Fibroblast of lung (primary cell): ENCODE measurements around the gene ZC3H13. TPM values are rescaled to one million over a fixed set of nuclear protein-coding genes. Genes with fewer than 3 reads are reported as not detected.

Source experiments
- DNase-seq, 2 donors: peaks; one replicate each; pipeline versions ENCODE4 v3.0.0 to v3.0.0-alpha.2; 2010; ENCODE audit warnings: low read depth in 2 of 2
- H2AFZ ChIP-seq: 2 replicates; pipeline ENCODE4 v1.5.1; 2012; ENCODE audit warnings: low read length, control low read depth, inconsistent platforms
- H3K27ac ChIP-seq: 2 replicates; pipeline ENCODE4 v1.5.1; 2011; ENCODE audit warnings: low read length, control low read depth; ENCODE audit not compliant: insufficient read depth
- H3K27me3 ChIP-seq: 2 replicates; pipeline ENCODE4 v1.5.1; 2011; ENCODE audit warnings: mild to moderate bottlenecking, low read length; ENCODE audit not compliant: control insufficient read depth, insufficient read depth
- H3K36me3 ChIP-seq: 2 replicates; pipeline ENCODE4 v1.5.1; 2011; ENCODE audit warnings: low read length; ENCODE audit not compliant: control insufficient read depth, insufficient read depth
- H3K4me1 ChIP-seq: 2 replicates; pipeline ENCODE4 v1.5.1; 2011; ENCODE audit warnings: low read length; ENCODE audit not compliant: control insufficient read depth, insufficient read depth; ENCODE audit errors: extremely low read depth
- H3K4me2 ChIP-seq: 2 replicates; pipeline ENCODE4 v1.5.1; 2011; ENCODE audit warnings: low read length, control low read depth; ENCODE audit not compliant: insufficient read depth; ENCODE audit errors: extremely low read depth
- H3K4me3 ChIP-seq, 4 experiments: fragments of 200-600 bp in 1 of 4; sonication (generic) in 1 of 4; replicated peaks in 1 of 4; 2 replicates each; pipeline ENCODE4 v1.5.1; 2011 to 2016; ENCODE audit warnings: low read length in 4 of 4, low read depth in 3 of 4, mild to moderate bottlenecking in 3 of 4, control low read depth in 2 of 4, inconsistent platforms in 1 of 4, mixed read lengths in 1 of 4; ENCODE audit not compliant: insufficient read depth in 1 of 4; ENCODE audit errors: control extremely low read depth in 1 of 4
- H3K79me2 ChIP-seq: 2 replicates; pipeline ENCODE4 v1.5.1; 2012; ENCODE audit warnings: mild to moderate bottlenecking, low read length, inconsistent platforms; ENCODE audit not compliant: control insufficient read depth, insufficient read depth
- H3K9ac ChIP-seq: 2 replicates; pipeline ENCODE4 v1.5.1; 2011; ENCODE audit warnings: mild to moderate bottlenecking, low read length, control low read depth; ENCODE audit not compliant: insufficient read depth
- H3K9me3 ChIP-seq: 2 replicates; pipeline ENCODE4 v1.5.1; 2012; ENCODE audit warnings: low read depth, low read length; ENCODE audit not compliant: control insufficient read depth, insufficient read depth
- H4K20me1 ChIP-seq: 2 replicates; pipeline ENCODE4 v1.5.1; 2011; ENCODE audit warnings: low read length; ENCODE audit not compliant: control insufficient read depth, insufficient read depth; ENCODE audit errors: extremely low read depth
- EZH2 ChIP-seq: IDR thresholded peaks from 2 replicates; pipeline ENCODE4 v1.5.1; 2012; ENCODE audit warnings: low read length, control low read depth, mild to moderate bottlenecking; ENCODE audit errors: missing control alignments
- polyA plus RNA-seq, 2 donors: library from polyadenylated mRNA; depleted of rRNA in 1 of 2; stranded (reverse) in 1 of 2; unstranded in 1 of 2; fragments of >200 nt; gene quantifications; 2 replicates each; pipeline ENCODE4 v1.2.1, GENCODE V29; 2011 to 2012; ENCODE audit warnings: missing spikeins in 1 of 2
- total RNA-seq: library from RNA; depleted of rRNA; stranded (reverse); fragments of >200 nt; gene quantifications from 2 replicates; pipeline ENCODE4 v1.2.1, GENCODE V29; 2014
- TF ChIP-seq, protein P1 (sequence below), 2 donors: IDR thresholded peaks in 1 of 2; conservative IDR thresholded peaks in 1 of 2; 1 replicate in 1 of 2; 2 replicates in 1 of 2; pipeline ENCODE4 v1.5.1; 2011 to 2012; ENCODE audit warnings: low read length in 2 of 2, control low read depth in 1 of 2, inconsistent platforms in 1 of 2, low read depth in 1 of 2, mild to moderate bottlenecking in 1 of 2

ZC3H13 gene
- total and polyA plus RNA-seq, 2 donors (not counting 1 experiment from before 2014, with no cell fraction given) = 4.5 to 21.8 TPM

DNA sequence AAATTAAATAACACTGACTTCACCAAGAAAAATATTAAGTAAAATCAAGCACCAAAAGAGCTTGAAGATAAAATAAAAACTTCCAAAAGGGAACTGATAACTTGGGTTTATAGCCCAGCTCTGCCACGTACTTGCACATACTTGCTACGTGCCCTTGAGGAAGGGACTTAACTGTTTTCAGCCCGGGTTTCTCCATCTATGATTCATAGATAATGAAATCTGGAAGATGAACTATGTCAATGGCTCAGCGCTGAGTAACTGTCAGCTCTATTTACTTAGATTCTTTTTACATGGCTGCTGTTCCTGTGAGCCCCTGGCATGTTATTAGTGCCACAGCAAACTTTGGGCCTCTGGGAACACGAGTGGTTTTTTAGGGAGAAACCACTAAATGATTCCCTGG, 9.6 kb upstream of the ZC3H13 start:
- Histone ChIP-seq H3K4me3 (no peak overlapping the region), H3K4me1 (no peaks in the 10 kb centered on the region), H4K20me1 (no peaks in the 10 kb centered on the region), H3K4me2 (no peak overlapping the region), H2AFZ (no peak overlapping the region), H3K9ac (no peak overlapping the region), H3K27ac (no peak overlapping the region), H3K79me2 (no peaks in the 10 kb centered on the region), H3K9me3 (no peaks in the 10 kb centered on the region), H3K36me3 (no peaks in the 10 kb centered on the region), H3K27me3 (no peaks in the 10 kb centered on the region)
- TF ChIP-seq, protein P1, sequence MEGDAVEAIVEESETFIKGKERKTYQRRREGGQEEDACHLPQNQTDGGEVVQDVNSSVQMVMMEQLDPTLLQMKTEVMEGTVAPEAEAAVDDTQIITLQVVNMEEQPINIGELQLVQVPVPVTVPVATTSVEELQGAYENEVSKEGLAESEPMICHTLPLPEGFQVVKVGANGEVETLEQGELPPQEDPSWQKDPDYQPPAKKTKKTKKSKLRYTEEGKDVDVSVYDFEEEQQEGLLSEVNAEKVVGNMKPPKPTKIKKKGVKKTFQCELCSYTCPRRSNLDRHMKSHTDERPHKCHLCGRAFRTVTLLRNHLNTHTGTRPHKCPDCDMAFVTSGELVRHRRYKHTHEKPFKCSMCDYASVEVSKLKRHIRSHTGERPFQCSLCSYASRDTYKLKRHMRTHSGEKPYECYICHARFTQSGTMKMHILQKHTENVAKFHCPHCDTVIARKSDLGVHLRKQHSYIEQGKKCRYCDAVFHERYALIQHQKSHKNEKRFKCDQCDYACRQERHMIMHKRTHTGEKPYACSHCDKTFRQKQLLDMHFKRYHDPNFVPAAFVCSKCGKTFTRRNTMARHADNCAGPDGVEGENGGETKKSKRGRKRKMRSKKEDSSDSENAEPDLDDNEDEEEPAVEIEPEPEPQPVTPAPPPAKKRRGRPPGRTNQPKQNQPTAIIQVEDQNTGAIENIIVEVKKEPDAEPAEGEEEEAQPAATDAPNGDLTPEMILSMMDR (conservative IDR thresholded peaks at IDR 0.05 in 1 of 2, IDR thresholded peaks at IDR 0.05 in 1 of 2; ENCODE audit: low read depth in 1 of 2, low read length in 2 of 2) = no peak
- TF ChIP-seq EZH2 = no peak
- DNase-seq = peak; percentile 18 to 20

DNA sequence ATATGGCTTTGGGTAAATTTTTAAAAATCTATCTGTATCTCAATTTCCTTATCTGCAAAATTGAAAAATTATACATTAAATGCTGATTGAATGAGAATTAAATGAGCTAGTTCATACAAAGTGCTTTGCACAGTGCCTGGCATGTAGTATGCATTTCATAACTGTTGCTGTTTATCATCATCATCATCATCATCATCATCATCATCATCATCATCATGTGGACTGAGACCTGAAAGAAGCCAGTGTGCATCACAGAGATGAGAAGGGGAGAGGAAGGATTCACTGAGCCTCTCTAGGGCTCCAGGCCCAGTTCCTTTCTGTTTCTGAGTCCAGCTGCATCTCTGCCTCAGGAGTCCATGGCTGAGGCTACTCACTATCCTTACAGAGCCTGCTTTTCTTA, 6.9 kb upstream of the ZC3H13 start:
- no peaks in the 10 kb centered on the region for H3K27me3 ChIP-seq
- H3K4me1 ChIP-seq = no peaks in the 10 kb centered on the region
- no peak for DNase-seq
- no peaks in the 10 kb centered on the region for H3K79me2 ChIP-seq
- H3K9ac ChIP-seq = no peak overlapping the region
- H4K20me1 ChIP-seq = no peaks in the 10 kb centered on the region
- H3K4me3 ChIP-seq = no peak overlapping the region
- H3K27ac ChIP-seq = no peak overlapping the region
- no peak overlapping the region for H3K4me2 ChIP-seq
- TF ChIP-seq EZH2 = no peak
- TF ChIP-seq, protein P1 (conservative IDR thresholded peaks at IDR 0.05 in 1 of 2, IDR thresholded peaks at IDR 0.05 in 1 of 2; ENCODE audit: low read depth in 1 of 2, low read length in 2 of 2) = no peak
- no peaks in the 10 kb centered on the region for H3K36me3 ChIP-seq
- no peak overlapping the region for H2AFZ ChIP-seq
- H3K9me3 ChIP-seq = no peaks in the 10 kb centered on the region

GRCh38 chr13:46058268-46058667, 5.7 kb upstream of the ZC3H13 start:
- H3K27ac ChIP-seq = no peak overlapping the region
- H3K79me2 ChIP-seq = no peaks in the 10 kb centered on the region
- TF ChIP-seq, protein P1 (conservative IDR thresholded peaks at IDR 0.05 in 1 of 2, IDR thresholded peaks at IDR 0.05 in 1 of 2; ENCODE audit: low read depth in 1 of 2, low read length in 2 of 2) = no peak
- TF ChIP-seq EZH2 = no peak
- no peaks in the 10 kb centered on the region for H3K9me3 ChIP-seq
- H3K36me3 ChIP-seq = no peaks in the 10 kb centered on the region
- H4K20me1 ChIP-seq = no peaks in the 10 kb centered on the region
- no peak overlapping the region for H3K9ac ChIP-seq
- DNase-seq = no peak
- H3K4me2 ChIP-seq = no peak overlapping the region
- H3K4me3 ChIP-seq = no peak overlapping the region
- H2AFZ ChIP-seq = no peak overlapping the region
- H3K27me3 ChIP-seq = no peaks in the 10 kb centered on the region
- peaks cover 2% of the 10 kb centered on the region for H3K4me1 ChIP-seq
